OCI-LY1 (cell line): ENCODE measurements around the gene OGT.

Source experiments
- H2AFZ ChIP-seq: fragments of 200-600 bp; sonication (generic), shearing (Covaris generic); 2 replicates; pipeline ENCODE4 v1.6.0; 2014; ENCODE audit warnings: antibody characterized with exemption, mild to moderate bottlenecking, low read length
- H3F3A ChIP-seq: fragments of 200-600 bp; sonication (generic), shearing (Covaris generic); 2 replicates; pipeline ENCODE4 v1.6.0; 2014; ENCODE audit warnings: mild to moderate bottlenecking, antibody characterized with exemption, low read length, moderate library complexity; ENCODE audit not compliant: insufficient read depth
- H3K27ac ChIP-seq: fragments of 200-600 bp; sonication (generic); 2 replicates; pipeline ENCODE4 v1.5.1; 2014; ENCODE audit warnings: low read length, mixed run types, mild to moderate bottlenecking, low read depth; ENCODE audit not compliant: poor library complexity, severe bottlenecking
- H3K27me3 ChIP-seq: fragments of 200-600 bp; sonication (generic); 2 replicates; pipeline ENCODE4 v1.6.0; 2014; ENCODE audit warnings: antibody characterized with exemption, mild to moderate bottlenecking, low read length, moderate library complexity; ENCODE audit not compliant: insufficient read depth
- H3K36me3 ChIP-seq: fragments of 200-600 bp; sonication (generic); 2 replicates; pipeline ENCODE4 v1.6.1; 2014; ENCODE audit warnings: mild to moderate bottlenecking, antibody characterized with exemption, low read length, moderate library complexity, mixed read lengths; ENCODE audit not compliant: insufficient read depth
- H3K4me1 ChIP-seq: fragments of 200-600 bp; sonication (generic); 2 replicates; pipeline ENCODE4 v1.5.1; 2014; ENCODE audit warnings: mild to moderate bottlenecking, low read length, moderate library complexity; ENCODE audit not compliant: insufficient read depth, severe bottlenecking
- H3K4me2 ChIP-seq: fragments of 200-600 bp; sonication (generic), shearing (Covaris generic); 2 replicates; pipeline ENCODE4 v1.6.1; 2014; ENCODE audit warnings: low read length
- H3K4me3 ChIP-seq: fragments of 200-600 bp; sonication (generic); 2 replicates; pipeline ENCODE4 v1.5.1; 2014; ENCODE audit warnings: low read length, low read depth, mild to moderate bottlenecking, mixed read lengths; ENCODE audit not compliant: poor library complexity, severe bottlenecking
- H3K79me2 ChIP-seq: fragments of 200-600 bp; shearing (Covaris generic); 2 replicates; pipeline ENCODE4 v1.6.1; 2016; ENCODE audit warnings: mixed run types, low read length, mixed read lengths; ENCODE audit not compliant: insufficient read depth
- H3K9ac ChIP-seq: fragments of 200-600 bp; sonication (generic), shearing (Covaris generic); 2 replicates; pipeline ENCODE4 v1.6.1; 2014; ENCODE audit warnings: mild to moderate bottlenecking, low read length, mixed read lengths
- H3K9me2 ChIP-seq: fragments of 200-600 bp; sonication (generic), shearing (Covaris generic); 2 replicates; pipeline ENCODE4 v1.6.1; 2014; ENCODE audit warnings: low read depth, mild to moderate bottlenecking, low read length, mixed read lengths
- H3K9me3 ChIP-seq: fragments of 200-600 bp; shearing (Covaris generic); 2 replicates; pipeline ENCODE4 v1.6.1; 2014; ENCODE audit warnings: low read length, mixed read lengths
- H4K20me1 ChIP-seq: fragments of 200-600 bp; sonication (generic), shearing (Covaris generic); 2 replicates; pipeline ENCODE4 v1.6.0; 2016; ENCODE audit warnings: mild to moderate bottlenecking, low read length; ENCODE audit not compliant: insufficient read depth
- EZH2 ChIP-seq: fragments of 200-600 bp; sonication (generic), shearing (Covaris generic); IDR thresholded peaks from 2 replicates; pipeline ENCODE4 v1.8.0; 2017; ENCODE audit warnings: borderline replicate concordance, mixed run types, mild to moderate bottlenecking, antibody characterized with exemption, low read length, moderate library complexity, mixed read lengths
- TF ChIP-seq, protein P1 (sequence below): fragments of 200-600 bp; sonication (generic), shearing (Covaris generic); IDR thresholded peaks from 2 replicates; pipeline ENCODE4 v1.5.1; 2017; ENCODE audit warnings: mild to moderate bottlenecking, antibody characterized with exemption, low read length, moderate library complexity, mixed read lengths

Gene OGT

DNA sequence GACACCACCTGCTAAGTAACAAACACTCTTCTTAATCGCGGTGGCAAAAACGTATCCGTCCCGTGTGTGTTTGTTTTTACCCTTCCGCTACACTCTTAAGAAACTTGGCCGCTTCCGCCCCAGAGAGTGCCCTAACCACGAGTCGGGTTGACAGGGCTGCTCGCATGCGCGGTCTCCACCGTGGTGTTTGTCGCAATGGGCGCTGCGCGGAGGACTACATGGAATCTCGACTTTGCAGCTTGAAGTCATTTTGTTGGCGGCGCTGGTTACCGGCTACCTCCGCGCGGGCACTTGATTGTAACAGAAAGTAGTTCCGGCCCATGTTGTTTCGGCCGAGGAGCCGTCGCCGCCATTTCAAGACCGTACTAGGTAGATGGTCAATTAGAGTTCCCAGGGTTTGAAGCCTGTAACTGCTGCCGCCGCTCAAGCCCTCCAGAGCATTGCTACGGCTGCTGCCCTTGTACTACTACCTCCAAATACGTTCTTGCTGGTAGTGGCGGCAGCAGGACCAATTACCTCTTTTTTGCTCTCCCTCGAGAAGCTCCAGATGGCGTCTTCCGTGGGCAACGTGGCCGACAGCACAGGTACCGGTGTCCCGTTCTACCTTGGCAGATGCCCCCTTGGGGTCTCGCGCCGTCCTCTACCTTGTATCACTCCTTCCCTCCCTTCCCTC is at the start of gene OGT:
TSS of gene OGT (plus strand) at position 352 of the 673 bp plus-strand sequence. CDS start at position 548, 196 bp downstream.
- H3F3A ChIP-seq: no peaks in the 10 kb centered on the region
- H3K36me3 ChIP-seq: peaks cover 32% of the 10 kb centered on the region
- no peaks in the 10 kb centered on the region for H3K27me3 ChIP-seq
- peaks cover 50% of the 10 kb centered on the region for H3K79me2 ChIP-seq
- H3K4me3 ChIP-seq: peak within 1 kb of the TSS; percentile 98
- H4K20me1 ChIP-seq: no peaks in the 10 kb centered on the region
- H3K4me1 ChIP-seq: peaks cover 31% of the 10 kb centered on the region
- 0 out of 2 replicates have a peak within 1 kb of the TSS, but pooled peaks have one; percentile 56 for H2AFZ ChIP-seq
- peak within 1 kb of the TSS; percentile 100 for H3K9ac ChIP-seq
- H3K9me3 ChIP-seq: no peaks in the 10 kb centered on the region
- peak within 1 kb of the TSS; percentile 91 for H3K4me2 ChIP-seq
- no peaks in the 10 kb centered on the region for H3K9me2 ChIP-seq
- TF ChIP-seq, protein P1, sequence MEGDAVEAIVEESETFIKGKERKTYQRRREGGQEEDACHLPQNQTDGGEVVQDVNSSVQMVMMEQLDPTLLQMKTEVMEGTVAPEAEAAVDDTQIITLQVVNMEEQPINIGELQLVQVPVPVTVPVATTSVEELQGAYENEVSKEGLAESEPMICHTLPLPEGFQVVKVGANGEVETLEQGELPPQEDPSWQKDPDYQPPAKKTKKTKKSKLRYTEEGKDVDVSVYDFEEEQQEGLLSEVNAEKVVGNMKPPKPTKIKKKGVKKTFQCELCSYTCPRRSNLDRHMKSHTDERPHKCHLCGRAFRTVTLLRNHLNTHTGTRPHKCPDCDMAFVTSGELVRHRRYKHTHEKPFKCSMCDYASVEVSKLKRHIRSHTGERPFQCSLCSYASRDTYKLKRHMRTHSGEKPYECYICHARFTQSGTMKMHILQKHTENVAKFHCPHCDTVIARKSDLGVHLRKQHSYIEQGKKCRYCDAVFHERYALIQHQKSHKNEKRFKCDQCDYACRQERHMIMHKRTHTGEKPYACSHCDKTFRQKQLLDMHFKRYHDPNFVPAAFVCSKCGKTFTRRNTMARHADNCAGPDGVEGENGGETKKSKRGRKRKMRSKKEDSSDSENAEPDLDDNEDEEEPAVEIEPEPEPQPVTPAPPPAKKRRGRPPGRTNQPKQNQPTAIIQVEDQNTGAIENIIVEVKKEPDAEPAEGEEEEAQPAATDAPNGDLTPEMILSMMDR: no peak
- no peak for TF ChIP-seq EZH2
- H3K27ac ChIP-seq: peak within 1 kb of the TSS; percentile 85

DNA sequence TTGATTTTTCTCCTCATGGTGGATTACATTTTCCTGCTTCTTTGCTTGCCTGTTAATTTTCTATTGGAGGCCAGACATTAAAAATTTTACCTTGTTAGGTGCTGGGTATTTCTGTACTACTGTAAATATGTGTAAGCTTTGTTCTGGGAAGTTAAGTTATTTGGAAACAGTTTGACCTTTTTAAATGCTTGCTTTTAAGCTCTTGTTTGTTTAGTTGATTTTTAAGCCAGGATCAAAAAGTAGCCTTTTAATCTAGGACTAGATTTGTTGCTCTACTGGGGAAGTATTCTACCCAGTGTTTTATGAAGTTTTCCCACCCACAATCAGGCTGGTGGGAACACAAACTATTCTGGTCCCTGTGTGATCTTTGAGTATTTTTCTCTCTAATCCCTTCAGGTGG is 45.1 kb upstream of the OGT start:
- H2AFZ ChIP-seq: no peak overlapping the region
- no peak overlapping the region for H3K4me2 ChIP-seq
- no peaks in the 10 kb centered on the region for H3K27me3 ChIP-seq
- H3K9me2 ChIP-seq: no peaks in the 10 kb centered on the region
- no peaks in the 10 kb centered on the region for H3K79me2 ChIP-seq
- no peak overlapping the region for H3K27ac ChIP-seq
- no peaks in the 10 kb centered on the region for H4K20me1 ChIP-seq
- no peak overlapping the region for H3K4me3 ChIP-seq
- no peaks in the 10 kb centered on the region for H3K9me3 ChIP-seq
- peaks cover 5% of the 10 kb centered on the region for H3K4me1 ChIP-seq
- no peaks in the 10 kb centered on the region for H3F3A ChIP-seq
- no peak overlapping the region for H3K9ac ChIP-seq
- H3K36me3 ChIP-seq: no peaks in the 10 kb centered on the region
- no peak for TF ChIP-seq EZH2
- TF ChIP-seq, protein P1: no peak

DNA sequence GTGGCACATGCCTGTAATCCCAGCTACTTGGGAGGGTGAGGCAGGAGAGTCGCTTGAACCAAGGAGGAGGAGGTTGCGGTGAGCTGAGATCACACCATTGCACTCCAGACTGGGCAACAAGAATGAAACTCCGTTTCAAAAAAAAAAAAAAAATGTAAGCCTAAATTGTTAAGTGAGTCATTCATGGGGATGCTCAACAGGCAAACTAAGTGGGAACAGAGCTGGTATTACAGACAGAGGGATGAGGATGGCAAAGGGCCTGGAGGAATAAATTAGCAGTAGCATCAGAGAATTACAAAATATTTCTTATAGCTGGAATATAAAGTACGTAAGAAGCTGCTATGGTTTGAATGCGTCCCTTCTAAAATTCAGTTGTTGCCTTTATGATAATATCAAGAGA is 43.4 kb upstream of the OGT start:
- Histone ChIP-seq H3K4me1 (peaks cover 6% of the 10 kb centered on the region), H3K79me2 (no peaks in the 10 kb centered on the region), H3K9me3 (no peaks in the 10 kb centered on the region), H4K20me1 (no peaks in the 10 kb centered on the region), H3K27ac (no peak overlapping the region), H3K4me3 (no peak overlapping the region), H2AFZ (no peak overlapping the region), H3K27me3 (no peaks in the 10 kb centered on the region), H3K36me3 (no peaks in the 10 kb centered on the region), H3K4me2 (no peak overlapping the region), H3K9ac (no peak overlapping the region), H3F3A (no peaks in the 10 kb centered on the region), H3K9me2 (no peaks in the 10 kb centered on the region)
- TF ChIP-seq EZH2: no peak
- TF ChIP-seq, protein P1: no peak
